Measurements from ENCODE around the gene FCHSD2.

The FCHSD2 gene

DNA sequence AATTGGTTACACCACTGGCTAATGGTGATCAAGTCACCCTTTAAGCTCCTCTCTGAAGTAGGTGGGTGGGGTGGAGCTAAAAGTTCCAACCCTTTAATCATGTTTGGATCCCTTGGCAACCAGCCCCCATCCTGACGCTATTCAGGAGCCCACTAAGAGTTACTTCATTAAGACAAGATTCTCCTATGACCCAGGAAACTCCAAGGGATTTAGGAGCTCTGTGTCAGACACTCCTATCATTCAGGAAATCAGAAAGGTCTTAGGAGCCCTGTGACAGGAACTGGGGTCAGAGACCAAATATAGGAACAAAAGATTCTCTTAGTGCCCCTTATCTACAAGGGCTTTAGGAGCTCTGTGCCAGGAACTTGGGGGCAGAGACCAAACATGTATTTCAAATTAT is 186.7 kb downstream of the FCHSD2 start:
- Histone ChIP-seq H3K4me3 (ENCODE audit: low read depth, low read length) (no peak overlapping the region), H3K4me1 (ENCODE audit: control insufficient read depth, insufficient read depth, low read length) (no peaks in the 10 kb centered on the region), H3K9me3 (ENCODE audit: control insufficient read depth, insufficient read depth, low read depth, low read length) (no peaks in the 10 kb centered on the region), H3K36me3 (ENCODE audit: control insufficient read depth in 2 of 2, insufficient read depth in 1 of 2, low read length in 2 of 2) (no peaks in the 10 kb centered on the region), H3K27ac (ENCODE audit: extremely low read depth, low read depth, low read length) (no peak overlapping the region)
- POLR2A ChIA-PET = no interaction called here
- TF ChIP-seq ZNF214 (tag by site-specific recombination; IDR thresholded peaks at IDR 0.05; ENCODE audit: borderline replicate concordance) = no peak
- TF ChIP-seq ZNF501 (tag by site-specific recombination; IDR thresholded peaks at IDR 0.05) = no peak
- no peak for TF ChIP-seq ZNF830 (tag by site-specific recombination; IDR thresholded peaks at IDR 0.05; ENCODE audit: low read depth)
- TF ChIP-seq ZNF555 (tag by site-specific recombination; conservative IDR thresholded peaks at IDR 0.05) = no peak
- TF ChIP-seq BCL11A (tag by site-specific recombination; IDR thresholded peaks at IDR 0.05; ENCODE audit: low read depth) = no peak
- TF ChIP-seq, protein P1, sequence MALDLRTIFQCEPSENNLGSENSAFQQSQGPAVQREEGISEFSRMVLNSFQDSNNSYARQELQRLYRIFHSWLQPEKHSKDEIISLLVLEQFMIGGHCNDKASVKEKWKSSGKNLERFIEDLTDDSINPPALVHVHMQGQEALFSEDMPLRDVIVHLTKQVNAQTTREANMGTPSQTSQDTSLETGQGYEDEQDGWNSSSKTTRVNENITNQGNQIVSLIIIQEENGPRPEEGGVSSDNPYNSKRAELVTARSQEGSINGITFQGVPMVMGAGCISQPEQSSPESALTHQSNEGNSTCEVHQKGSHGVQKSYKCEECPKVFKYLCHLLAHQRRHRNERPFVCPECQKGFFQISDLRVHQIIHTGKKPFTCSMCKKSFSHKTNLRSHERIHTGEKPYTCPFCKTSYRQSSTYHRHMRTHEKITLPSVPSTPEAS (tag by site-specific recombination; IDR thresholded peaks at IDR 0.05) = no peak
- CTCF ChIA-PET = no interaction called here

DNA sequence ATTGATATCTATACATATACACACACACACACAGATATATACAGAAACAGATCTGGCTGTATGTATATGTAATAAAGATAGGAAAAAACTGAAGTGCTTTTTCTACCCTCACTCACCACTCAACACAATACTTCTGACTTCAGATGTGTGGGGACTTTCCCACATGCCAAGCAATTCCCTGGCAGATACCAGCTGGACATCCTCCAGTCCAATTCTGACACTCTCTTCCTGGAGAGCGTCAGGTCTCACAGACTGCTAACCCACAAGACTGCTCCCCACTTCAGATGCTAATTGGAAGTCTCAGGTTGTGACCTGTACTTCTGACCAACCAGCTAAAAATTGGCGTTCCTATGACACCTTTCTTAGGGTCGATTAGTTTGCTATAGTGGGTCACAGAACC is 187.3 kb downstream of the FCHSD2 start:
- Histone ChIP-seq H3K4me1 (ENCODE audit: control insufficient read depth, insufficient read depth, low read length) (no peaks in the 10 kb centered on the region), H3K36me3 (ENCODE audit: control insufficient read depth in 2 of 2, insufficient read depth in 1 of 2, low read length in 2 of 2) (no peaks in the 10 kb centered on the region), H3K27ac (ENCODE audit: extremely low read depth, low read depth, low read length) (no peak overlapping the region), H3K4me3 (ENCODE audit: low read depth, low read length) (no peak overlapping the region), H3K9me3 (ENCODE audit: control insufficient read depth, insufficient read depth, low read depth, low read length) (no peaks in the 10 kb centered on the region)
- POLR2A ChIA-PET = no interaction called here
- CTCF ChIA-PET = no interaction called here
- TF ChIP-seq GFI1B (tag by site-specific recombination; IDR thresholded peaks at IDR 0.05) (no peak), ZNF623 (tag by site-specific recombination; IDR thresholded peaks at IDR 0.05) (no peak)

GRCh38 chr11:72953637-72954036 is 188.5 kb downstream of the FCHSD2 start:
- CTCF ChIA-PET = interaction anchor here (0.6 to 1.0 kb wide), 2 partner anchors 8 to 964 kb away, joined by 3 read pairs; no protein-coding TSS in a partner anchor
- POLR2A ChIA-PET = no interaction called here
- no peaks in the 10 kb centered on the region for H3K36me3 ChIP-seq (ENCODE audit: control insufficient read depth in 2 of 2, insufficient read depth in 1 of 2, low read length in 2 of 2)
- H3K27ac ChIP-seq (ENCODE audit: extremely low read depth, low read depth, low read length) = no peak overlapping the region
- no peaks in the 10 kb centered on the region for H3K4me1 ChIP-seq (ENCODE audit: control insufficient read depth, insufficient read depth, low read length)
- H3K4me3 ChIP-seq (ENCODE audit: low read depth, low read length) = no peak overlapping the region
- H3K9me3 ChIP-seq (ENCODE audit: control insufficient read depth, insufficient read depth, low read depth, low read length) = no peaks in the 10 kb centered on the region
- TF ChIP-seq ZNF513 (tag by site-specific recombination; IDR thresholded peaks at IDR 0.05) (no peak), ZNF394 (tag by site-specific recombination; IDR thresholded peaks at IDR 0.05; ENCODE audit: borderline replicate concordance) (no peak), ZNF157 (tag by site-specific recombination; IDR thresholded peaks at IDR 0.05) (no peak), KLF8 (tag by site-specific recombination; IDR thresholded peaks at IDR 0.05) (no peak), CTCF (tag by site-specific recombination; IDR thresholded peaks at IDR 0.05) (no peak), ZSCAN23 (tag by site-specific recombination; IDR thresholded peaks at IDR 0.05) (no peak), ZNF768 (tag by site-specific recombination; IDR thresholded peaks at IDR 0.05) (no peak), ZSCAN16 (tag by site-specific recombination; IDR thresholded peaks at IDR 0.05) (no peak), YY2 (tag by site-specific recombination; IDR thresholded peaks at IDR 0.05) (no peak), ZNF776 (tag by site-specific recombination; IDR thresholded peaks at IDR 0.05; ENCODE audit: borderline replicate concordance) (no peak)
- TF ChIP-seq, protein P2, sequence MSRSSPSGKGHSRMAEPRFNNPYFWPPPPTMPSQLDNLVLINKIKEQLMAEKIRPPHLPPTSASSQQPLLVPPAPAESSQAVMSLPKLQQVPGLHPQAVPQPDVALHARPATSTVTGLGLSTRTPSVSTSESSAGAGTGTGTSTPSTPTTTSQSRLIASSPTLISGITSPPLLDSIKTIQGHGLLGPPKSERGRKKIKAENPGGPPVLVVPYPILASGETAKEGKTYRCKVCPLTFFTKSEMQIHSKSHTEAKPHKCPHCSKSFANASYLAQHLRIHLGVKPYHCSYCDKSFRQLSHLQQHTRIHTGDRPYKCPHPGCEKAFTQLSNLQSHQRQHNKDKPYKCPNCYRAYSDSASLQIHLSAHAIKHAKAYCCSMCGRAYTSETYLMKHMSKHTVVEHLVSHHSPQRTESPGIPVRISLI (tag by site-specific recombination; IDR thresholded peaks at IDR 0.05) = no peak

Data from HEK293 (cell line).